GM23248 (cell line): Measurements from ENCODE around the gene NOL12. TPM values are rescaled to one million over a fixed set of nuclear protein-coding genes. Genes with fewer than 3 reads are reported as not detected.

Experiments used
- DNase-seq: peaks from one replicate; pipeline ENCODE4 v3.0.0-alpha.2; 2015
- H2AFZ ChIP-seq: fragments of 200-600 bp; sonication (generic); 2 replicates; pipeline ENCODE4 v1.6.1; 2016; ENCODE audit warnings: antibody characterized with exemption
- H3F3A ChIP-seq: fragments of 200-600 bp; sonication (generic); 2 replicates; pipeline ENCODE4 v1.6.1; 2016; ENCODE audit warnings: mild to moderate bottlenecking, antibody characterized with exemption, mixed run types; ENCODE audit not compliant: insufficient read depth
- H3K27ac ChIP-seq: fragments of 200-600 bp; sonication (generic); 2 replicates; pipeline ENCODE4 v1.5.1; 2016; ENCODE audit warnings: mild to moderate bottlenecking
- H3K27me3 ChIP-seq: fragments of 200-600 bp; sonication (generic); replicated peaks from 2 replicates; pipeline ENCODE4 v1.6.1; 2016; ENCODE audit warnings: mild to moderate bottlenecking; ENCODE audit not compliant: insufficient read depth
- H3K36me3 ChIP-seq: fragments of 200-600 bp; sonication (generic); 2 replicates; pipeline ENCODE4 v1.6.1; 2016; ENCODE audit warnings: low read depth, mild to moderate bottlenecking
- H3K4me1 ChIP-seq: fragments of 200-600 bp; sonication (generic); 2 replicates; pipeline ENCODE4 v1.6.1; 2016; ENCODE audit warnings: mild to moderate bottlenecking; ENCODE audit not compliant: insufficient read depth
- H3K4me2 ChIP-seq: fragments of 200-600 bp; sonication (generic); one replicate; pipeline ENCODE4 v1.6.1; 2016; ENCODE audit warnings: mild to moderate bottlenecking; ENCODE audit not compliant: unreplicated experiment
- H3K4me3 ChIP-seq: fragments of 200-600 bp; sonication (generic); 2 replicates; pipeline ENCODE4 v1.5.1; 2016; ENCODE audit warnings: mild to moderate bottlenecking
- H3K79me2 ChIP-seq: fragments of 200-600 bp; sonication (generic); 2 replicates; pipeline ENCODE4 v1.6.1; 2016; ENCODE audit warnings: mild to moderate bottlenecking; ENCODE audit not compliant: insufficient read depth
- H3K9ac ChIP-seq: fragments of 200-600 bp; sonication (generic); 2 replicates; pipeline ENCODE4 v1.6.1; 2016; ENCODE audit warnings: mild to moderate bottlenecking
- H3K9me2 ChIP-seq: fragments of 200-600 bp; sonication (generic); 2 replicates; pipeline ENCODE4 v1.6.1; 2016; ENCODE audit warnings: mixed run types, mild to moderate bottlenecking, moderate library complexity; ENCODE audit not compliant: insufficient read depth
- H3K9me3 ChIP-seq: fragments of 200-600 bp; sonication (generic); one replicate; pipeline ENCODE4 v1.6.1; 2017; ENCODE audit warnings: low read depth
- H4K20me1 ChIP-seq: fragments of 200-600 bp; sonication (generic); 2 replicates; pipeline ENCODE4 v1.6.0; 2016; ENCODE audit not compliant: insufficient read depth
- EZH2 ChIP-seq: fragments of 200-600 bp; sonication (generic); IDR thresholded peaks from 2 replicates; pipeline ENCODE4 v1.6.1; 2018; ENCODE audit warnings: antibody characterized with exemption, mild to moderate bottlenecking; ENCODE audit not compliant: insufficient read depth, poor library complexity, severe bottlenecking
- EZH2phosphoT487 ChIP-seq: fragments of 200-600 bp; sonication (generic); IDR thresholded peaks from 2 replicates; pipeline ENCODE4 v1.6.1; 2018; ENCODE audit warnings: antibody characterized with exemption, moderate library complexity, mild to moderate bottlenecking, low read depth; ENCODE audit not compliant: insufficient read depth
- WGBS, 2 experiments: methylation state at CpG; one replicate each; pipeline ENCODE4 v1.1.6; 2015 to 2017; ENCODE audit warnings: low lambda C conversion rate in 2 of 2, low coverage in 1 of 2; ENCODE audit errors: missing lambda C conversion rate in 2 of 2; 5-methylcytosine and 5-hydroxymethylcytosine counted together
- in situ Hi-C: fragments of 300-500 bp; cut with MboI; formaldehyde crosslinking; loops from 2 replicates; pipeline ENCODE4 v1.15.0; 2020
- polyA plus RNA-seq: library from polyadenylated mRNA; unstranded; fragments of >200 nt; fragmentation: Nextera tagmentation; extraction: Ambion mirVana; gene quantifications from 2 replicates; pipeline ENCODE4 v1.2.1, GENCODE V29; 2016
- total RNA-seq: library from RNA; depleted of rRNA; stranded (reverse); fragments of >200 nt; shearing (Covaris generic); gene quantifications from 2 replicates; pipeline ENCODE4 v1.2.3, GENCODE V29; 2014

Gene NOL12
- total and polyA plus RNA-seq, 2 experiments from 2014 or later = 4.9 to 25.1 TPM

GRCh38 chr22:37641561-37641949, 44.6 kb upstream of the NOL12 start:
- Histone ChIP-seq H4K20me1 (no peaks in the 10 kb centered on the region), H3K9me3 (no peaks in the 10 kb centered on the region), H3K4me2 (no peak overlapping the region), H3K79me2 (peaks cover 5% of the 10 kb centered on the region; the same call in 1 of the 2 replicates), H3F3A (no peaks in the 10 kb centered on the region), H2AFZ (no peak overlapping the region), H3K27ac (no peak overlapping the region), H3K9me2 (no peaks in the 10 kb centered on the region), H3K4me3 (no peak overlapping the region), H3K4me1 (no peaks in the 10 kb centered on the region), H3K27me3 (no peaks in the 10 kb centered on the region), H3K9ac (no peak overlapping the region), H3K36me3 (no peaks in the 10 kb centered on the region)
- TF ChIP-seq EZH2 = no peak
- TF ChIP-seq EZH2phosphoT487 = no peak
- DNase-seq = no peak
- WGBS, 2 experiments = 75 to 88% methylated on average over 5 of the region's 5 CpGs
- in situ Hi-C loops = no loop called here

- Histone ChIP-seq H3K4me1 (no peaks in the 10 kb centered on the region), H3K27me3 (no peaks in the 10 kb centered on the region), H2AFZ (no peak overlapping the region), H3K79me2 (peaks cover 5% of the 10 kb centered on the region; the same call in 1 of the 2 replicates), H4K20me1 (no peaks in the 10 kb centered on the region), H3K4me3 (no peak overlapping the region), H3K9me2 (no peaks in the 10 kb centered on the region), H3K9ac (no peak overlapping the region), H3K36me3 (no peaks in the 10 kb centered on the region), H3K9me3 (no peaks in the 10 kb centered on the region), H3K27ac (no peak overlapping the region), H3K4me2 (no peak overlapping the region), H3F3A (no peaks in the 10 kb centered on the region)
- TF ChIP-seq EZH2phosphoT487 = no peak
- TF ChIP-seq EZH2 = no peak
- peak; percentile 82 for DNase-seq
- in situ Hi-C loops = no loop called here
- 28 to 38% methylated on average over 7 to 9 of the region's 9 CpGs for WGBS, 2 experiments
Measured at GRCh38 chr22:37643225-37643847, 42.8 kb upstream of the NOL12 start.

GRCh38 chr22:37647317-37647716, 38.8 kb upstream of the NOL12 start:
- no peaks in the 10 kb centered on the region for H3K36me3 ChIP-seq

GRCh38 chr22:37647928-37648327, 38.2 kb upstream of the NOL12 start:
- H3F3A ChIP-seq = no peaks in the 10 kb centered on the region
- WGBS, 2 experiments = 90 to 96% methylated on average over 9 of the region's 9 CpGs
- H3K27ac ChIP-seq = no peak overlapping the region
- no peaks in the 10 kb centered on the region for H4K20me1 ChIP-seq
- no peak overlapping the region for H3K4me3 ChIP-seq
- no peaks in the 10 kb centered on the region for H3K4me1 ChIP-seq
- H3K79me2 ChIP-seq = no peaks in the 10 kb centered on the region
- TF ChIP-seq EZH2 (no peak), EZH2phosphoT487 (no peak)
- no peak overlapping the region for H3K9ac ChIP-seq
- no peak overlapping the region for H3K4me2 ChIP-seq
- no peak for DNase-seq
- H3K9me3 ChIP-seq = no peaks in the 10 kb centered on the region
- no peaks in the 10 kb centered on the region for H3K27me3 ChIP-seq
- H2AFZ ChIP-seq = no peak overlapping the region
- in situ Hi-C loops = no loop called here
- no peaks in the 10 kb centered on the region for H3K9me2 ChIP-seq
- H3K36me3 ChIP-seq = no peaks in the 10 kb centered on the region

More at GRCh38 chr22:37647317-37647716, 38.8 kb upstream of the NOL12 start:
- DNase-seq = no peak
- no peaks in the 10 kb centered on the region for H3F3A ChIP-seq
- 94% methylated on average over 8 to 9 of the region's 9 CpGs for WGBS, 2 experiments
- H3K4me1 ChIP-seq = no peaks in the 10 kb centered on the region
- TF ChIP-seq EZH2phosphoT487 (no peak), EZH2 (no peak)
- H3K9me2 ChIP-seq = no peaks in the 10 kb centered on the region
- in situ Hi-C loops = no loop called here
- H3K79me2 ChIP-seq = no peaks in the 10 kb centered on the region
- no peak overlapping the region for H3K27ac ChIP-seq
- H4K20me1 ChIP-seq = no peaks in the 10 kb centered on the region
- H3K9ac ChIP-seq = no peak overlapping the region
- H3K4me2 ChIP-seq = no peak overlapping the region
- no peaks in the 10 kb centered on the region for H3K9me3 ChIP-seq
- no peaks in the 10 kb centered on the region for H3K27me3 ChIP-seq
- no peak overlapping the region for H2AFZ ChIP-seq
- H3K4me3 ChIP-seq = no peak overlapping the region
